WTC11 (cell line): Measurements from ENCODE around the gene EML4.

Experiments
- AFF4 ChIP-seq: sonication (generic); formaldehyde crosslinking; IDR thresholded peaks from 2 replicates; pipeline ENCODE4 v1.8.1; 2023; ENCODE audit warnings: mild to moderate bottlenecking, missing genetic modification reagents, borderline replicate concordance
- CTCF ChIP-seq: fragments of 200-600 bp; IDR thresholded peaks from 2 replicates; pipeline ENCODE4 v1.8.0; 2022; ENCODE audit warnings: antibody characterized with exemption
- FOXK1 ChIP-seq: sonication (generic); formaldehyde crosslinking; IDR thresholded peaks from 2 replicates; pipeline ENCODE4 v1.8.0; 2022; ENCODE audit warnings: mild to moderate bottlenecking, moderate library complexity, missing genetic modification reagents
- HMGXB4 ChIP-seq: sonication (generic); formaldehyde crosslinking; IDR thresholded peaks from 2 replicates; pipeline ENCODE4 v1.8.1; 2023; ENCODE audit warnings: mild to moderate bottlenecking, moderate library complexity, missing genetic modification reagents
- MAX ChIP-seq: sonication (generic); formaldehyde crosslinking; IDR thresholded peaks from 2 replicates; pipeline ENCODE4 v1.8.0; 2022; ENCODE audit warnings: mild to moderate bottlenecking, missing genetic modification reagents
- NFYB ChIP-seq: sonication (generic); formaldehyde crosslinking; conservative IDR thresholded peaks from 2 replicates; pipeline ENCODE4 v1.8.0; 2022; ENCODE audit warnings: low read depth, missing genetic modification reagents
- SP1 ChIP-seq: sonication (generic); formaldehyde crosslinking; conservative IDR thresholded peaks from 2 replicates; pipeline ENCODE4 v1.8.1; 2022; ENCODE audit warnings: missing genetic modification reagents
- TP53 ChIP-seq: sonication (generic); formaldehyde crosslinking; IDR thresholded peaks from 2 replicates; pipeline ENCODE4 v1.8.1; 2023; ENCODE audit warnings: mild to moderate bottlenecking, missing genetic modification reagents
- USF2 ChIP-seq: sonication (generic); formaldehyde crosslinking; IDR thresholded peaks from 2 replicates; pipeline ENCODE4 v1.8.1; 2023; ENCODE audit warnings: mild to moderate bottlenecking, missing genetic modification reagents, moderate library complexity
- ZBTB21 ChIP-seq: sonication (generic); formaldehyde crosslinking; IDR thresholded peaks from 2 replicates; pipeline ENCODE4 v1.8.1; 2023; ENCODE audit warnings: mild to moderate bottlenecking, missing genetic modification reagents, borderline replicate concordance
- ZNF138 ChIP-seq: sonication (generic); formaldehyde crosslinking; conservative IDR thresholded peaks from 2 replicates; pipeline ENCODE4 v1.8.1; 2022; ENCODE audit warnings: mild to moderate bottlenecking, moderate library complexity, missing genetic modification reagents
- ZNF423 ChIP-seq: fragments of 250-450 bp; sonication (Bioruptor Pico); IDR thresholded peaks from 2 replicates; pipeline ENCODE4 v2.1.2; 2022; ENCODE audit warnings: mild to moderate bottlenecking, moderate library complexity

- TF ChIP-seq TP53 (CRISPR knock-in tag): no peak
- no peak for TF ChIP-seq USF2 (CRISPR knock-in tag)
- no peak for TF ChIP-seq SP1 (CRISPR knock-in tag)
- no peak for TF ChIP-seq CTCF
- no peak for TF ChIP-seq NFYB (CRISPR knock-in tag)
- no peak for TF ChIP-seq ZNF423 (CRISPR knock-in tag)
- no peak for TF ChIP-seq ZBTB21
- no peak for TF ChIP-seq HMGXB4
- no peak for TF ChIP-seq MAX (CRISPR knock-in tag)
- TF ChIP-seq FOXK1: no peak
- no peak for TF ChIP-seq ZNF138
- no peak for TF ChIP-seq AFF4 (CRISPR knock-in tag)
Observed at GRCh38 chr2:42135381-42136312, 33.5 kb upstream of the EML4 start.
